B cell (primary cell): Measurements from ENCODE around the gene WDR73. TPM values are rescaled to one million over a fixed set of nuclear protein-coding genes. Genes with fewer than 3 reads are reported as not detected.

Experiments used
- ATAC-seq: fragments of 200-7000 bp; cut with Tn5 transposase; one replicate; pipeline ENCODE4 v1.10.0; 2021; ENCODE audit warnings: low read depth, mild to moderate bottlenecking, moderate number of reproducible peaks, moderate library complexity
- CTCF ChIA-PET: fragments of 350-600 bp; sonication (Branson Sonifier 250); formaldehyde crosslinking; loops from one replicate; lab custom pipeline; 2021; ENCODE audit warnings: antibody characterized with exemption, inconsistent platforms; lab: Charles Lee
- POLR2A ChIA-PET: fragments of 350-600 bp; sonication (Branson Sonifier 250); formaldehyde crosslinking; loops from one replicate; lab custom pipeline; 2021; ENCODE audit warnings: antibody characterized with exemption; lab: Charles Lee
- DNase-seq: peaks from one replicate; pipeline ENCODE4 v3.0.0; 2013
- H2AFZ ChIP-seq: 2 replicates; pipeline ENCODE4 v1.6.1; 2012; ENCODE audit warnings: mild to moderate bottlenecking, low read depth, low read length; ENCODE audit not compliant: insufficient read depth, poor library complexity, severe bottlenecking
- H3K27ac ChIP-seq, 2 donors: 1 replicate in 1 of 2; 2 replicates in 1 of 2; pipeline ENCODE4 v1.5.1; 2012 to 2013; ENCODE audit warnings: low read length in 2 of 2, mild to moderate bottlenecking in 2 of 2, moderate library complexity in 1 of 2
- H3K27me3 ChIP-seq, 4 experiments: fragments of 200-600 bp in 1 of 4; sonication (generic) in 1 of 4; replicated peaks in 1 of 4; 1 replicate in 2 of 4; 2 replicates in 2 of 4; pipeline versions ENCODE4 v1.6.1 to v1.7.0; 2013 to 2016; ENCODE audit warnings: low read length in 3 of 4, mild to moderate bottlenecking in 2 of 4, mixed read lengths in 1 of 4, moderate library complexity in 1 of 4; ENCODE audit not compliant: insufficient read depth in 4 of 4, control insufficient read depth in 3 of 4; ENCODE audit errors: control extremely low read depth in 1 of 4
- H3K36me3 ChIP-seq, 2 experiments: replicated peaks in 1 of 2; 1 replicate in 1 of 2; 2 replicates in 1 of 2; pipeline versions ENCODE4 v1.6.1 to v1.7.1; 2013; ENCODE audit warnings: low read length in 1 of 2; ENCODE audit not compliant: insufficient read depth in 2 of 2, control insufficient read depth in 1 of 2; ENCODE audit errors: control extremely low read depth in 1 of 2, extremely low read depth in 1 of 2
- H3K4me1 ChIP-seq, 2 donors: fragments of 200-600 bp in 1 of 2; sonication (generic) in 1 of 2; 1 replicate in 1 of 2; 2 replicates in 1 of 2; pipeline versions ENCODE4 v1.5.1 to v1.6.1; 2013 to 2017; ENCODE audit warnings: low read length in 2 of 2; ENCODE audit not compliant: control insufficient read depth in 2 of 2, insufficient read depth in 2 of 2
- H3K4me2 ChIP-seq: replicated peaks from 2 replicates; pipeline ENCODE3; 2012; ENCODE audit warnings: mild to moderate bottlenecking, low read depth, low read length; ENCODE audit not compliant: poor library complexity, severe bottlenecking
- H3K4me3 ChIP-seq, 5 experiments: fragments of 200-600 bp in 1 of 5; sonication (generic) in 1 of 5; 1 replicate in 3 of 5; 2 replicates in 2 of 5; pipeline versions ENCODE4 v1.5.1 to v1.7.0; 2011 to 2016; ENCODE audit warnings: low read length in 4 of 5, mild to moderate bottlenecking in 4 of 5, low read depth in 2 of 5, control low read depth in 1 of 5, moderate library complexity in 1 of 5; ENCODE audit not compliant: insufficient read depth in 1 of 5; ENCODE audit errors: control extremely low read depth in 1 of 5, extremely low read depth in 1 of 5
- H3K79me2 ChIP-seq: fragments of 200-600 bp; sonication (generic); one replicate; pipeline ENCODE4 v1.6.0; 2016; ENCODE audit warnings: low read length; ENCODE audit not compliant: control insufficient read depth, insufficient read depth
- H3K9ac ChIP-seq: fragments of 200-600 bp; sonication (generic); 2 replicates; pipeline ENCODE4 v1.6.1; 2017; ENCODE audit warnings: mild to moderate bottlenecking, low read length, moderate library complexity
- H3K9me3 ChIP-seq, 3 donors: one replicate each; pipeline versions ENCODE4 v1.6.1 to v1.7.1; 2013; ENCODE audit warnings: low read length in 2 of 3; ENCODE audit not compliant: control insufficient read depth in 2 of 3, insufficient read depth in 1 of 3; ENCODE audit errors: control extremely low read depth in 1 of 3
- H4K20me1 ChIP-seq: 2 replicates; pipeline ENCODE4 v1.6.0; 2012; ENCODE audit warnings: mild to moderate bottlenecking, low read length; ENCODE audit not compliant: insufficient read depth, control insufficient read depth, poor library complexity, severe bottlenecking
- H3K27ac Mint-ChIP-seq: one replicate; pipeline ENCODE4 v1.8.0; 2021; ENCODE audit warnings: mixed read lengths
- H3K27me3 Mint-ChIP-seq: one replicate; pipeline ENCODE4 v1.8.0; 2021; ENCODE audit warnings: mixed read lengths
- H3K4me1 Mint-ChIP-seq: one replicate; pipeline ENCODE4 v1.8.0; 2021; ENCODE audit warnings: mixed read lengths
- H3K4me3 Mint-ChIP-seq: one replicate; pipeline ENCODE4 v1.8.0; 2021; ENCODE audit warnings: mixed read lengths
- H3K9me3 Mint-ChIP-seq: one replicate; pipeline ENCODE4 v1.8.0; 2022; ENCODE audit warnings: mixed read lengths; ENCODE audit not compliant: insufficient read depth
- CTCF ChIP-seq: fragments of 200-600 bp; IDR thresholded peaks from one replicate; pipeline ENCODE4 v1.8.0; 2022; ENCODE audit warnings: antibody characterized with exemption, mild to moderate bottlenecking
- EZH2 ChIP-seq: IDR thresholded peaks from 2 replicates; pipeline ENCODE4 v1.6.1; 2012; ENCODE audit warnings: borderline replicate concordance, low read depth, mild to moderate bottlenecking, moderate library complexity, low read length; ENCODE audit not compliant: insufficient read depth, poor library complexity, severe bottlenecking
- WGBS: methylation state at CpG from one replicate; pipeline ENCODE4 v1.1.5; 2013; ENCODE audit warnings: missing lambda C conversion rate; ENCODE audit not compliant: insufficient coverage; 5-methylcytosine and 5-hydroxymethylcytosine counted together
- intact Hi-C: fragments of 100-400 bp; cut with micrococcal nuclease; formaldehyde crosslinking; loops from one replicate; pipeline ENCODE4 v1.10.0; 2022
- polyA plus RNA-seq: library from polyadenylated mRNA; depleted of rRNA; stranded (reverse); fragments of >200 nt; gene quantifications from 2 replicates; pipeline ENCODE4 v1.2.3, GENCODE V29; 2012
- total RNA-seq, 2 donors: library from RNA; stranded (reverse); fragments of 120-200 nt in 1 of 2; gene quantifications; 1 replicate in 1 of 2; 2 replicates in 1 of 2; pipeline versions ENCODE4 v1.2.3 to v1.2.4, GENCODE V29; 2013 to 2022

The WDR73 gene
- total and polyA plus RNA-seq, 2 donors (not counting 1 experiment from before 2014, with no cell fraction given), result 21.0 to 43.4 TPM

GRCh38 chr15:84600331-84600686 lies 53.8 kb downstream of the WDR73 start:
- H3K79me2 ChIP-seq, result peaks cover 41% of the 10 kb centered on the region
- H3K27ac ChIP-seq, result peak overlapping the region in 1 of 2 donors; percentile 47
- POLR2A ChIA-PET, result interaction anchor here (1.8 kb wide), 1 partner anchor 10 kb away, joined by 3 read pairs; no protein-coding TSS in a partner anchor
- H3K9ac ChIP-seq, result peak overlapping the region; percentile 86
- 1% methylated on average over 14 of the region's 20 CpGs for WGBS
- H3K27me3 Mint-ChIP-seq, result no peaks in the 10 kb centered on the region
- peak overlapping the region; percentile 91 for H3K4me2 ChIP-seq
- peaks cover 24 to 47% of the 10 kb centered on the region in 2 donors for H3K4me1 ChIP-seq
- peaks cover 56% of the 10 kb centered on the region for H3K4me1 Mint-ChIP-seq
- peak overlapping the region; percentile 99 for H3K4me3 Mint-ChIP-seq
- intact Hi-C loops, result loop anchor here (1.0 kb wide), 3 partner anchors 54 to 380 kb away; partner anchors contain the start of genes SEC11A and WDR73
- no peaks in the 10 kb centered on the region for H3K9me3 Mint-ChIP-seq
- no peaks in the 10 kb centered on the region for H3K27me3 ChIP-seq
- no peak for TF ChIP-seq EZH2
- TF ChIP-seq CTCF, result no peak
- peaks cover 0 to 6% of the 10 kb centered on the region in 2 experiments for H3K36me3 ChIP-seq
- H3K9me3 ChIP-seq, result no peaks in the 10 kb centered on the region
- CTCF ChIA-PET, result interaction anchor here (0.6 to 1.6 kb wide), 5 partner anchors 12 to 444 kb away, joined by 3 to 8 read pairs (median 4); no protein-coding TSS in a partner anchor
- H3K27ac Mint-ChIP-seq, result peak overlapping the region; percentile 96
- ATAC-seq, result peak; percentile 7
- peak overlapping the region; percentile 78 to 95 (median 86) for H3K4me3 ChIP-seq
- H2AFZ ChIP-seq, result peak overlapping the region; percentile 93
- no peaks in the 10 kb centered on the region for H4K20me1 ChIP-seq
- DNase-seq, result no peak

GRCh38 chr15:84599906-84600305 lies 54.2 kb downstream of the WDR73 start:
- TF ChIP-seq CTCF (no peak), EZH2 (no peak)
- CTCF ChIA-PET, result interaction anchor here (1.0 to 1.6 kb wide), 4 partner anchors 12 to 278 kb away, joined by 3 to 8 read pairs (median 3); no protein-coding TSS in a partner anchor
- H3K9me3 ChIP-seq, result peaks cover 0 to 2% (median 0%) of the 10 kb centered on the region in 3 donors
- H4K20me1 ChIP-seq, result no peaks in the 10 kb centered on the region
- 80% methylated on average over 1 of the region's 10 CpGs for WGBS
- Mint-ChIP-seq H3K9me3 (no peaks in the 10 kb centered on the region), H3K4me1 (peaks cover 52% of the 10 kb centered on the region), H3K4me3 (peak overlapping the region; percentile 45), H3K27me3 (no peaks in the 10 kb centered on the region), H3K27ac (peak overlapping the region; percentile 53)
- H2AFZ ChIP-seq, result peak overlapping the region; percentile 93
- H3K9ac ChIP-seq, result no peak overlapping the region
- intact Hi-C loops, result loop anchor here (1.0 to 2.0 kb wide), 4 partner anchors 54 to 380 kb away; partner anchors contain the start of genes SEC11A and WDR73
- H3K4me1 ChIP-seq, result peaks cover 20 to 43% of the 10 kb centered on the region in 2 donors
- H3K27ac ChIP-seq, result no peak overlapping the region
- H3K4me3 ChIP-seq, result peak overlapping the region in 2 of 5 experiments; percentile 78 to 86
- no peak for ATAC-seq
- no peak for DNase-seq
- peak overlapping the region; percentile 91 for H3K4me2 ChIP-seq
- H3K36me3 ChIP-seq, result peaks cover 0 to 6% of the 10 kb centered on the region in 2 experiments
- POLR2A ChIA-PET, result interaction anchor here (1.8 to 2.3 kb wide), 2 partner anchors 10 to 31 kb away, joined by 3 to 15 read pairs; no protein-coding TSS in a partner anchor
- H3K79me2 ChIP-seq, result peaks cover 37% of the 10 kb centered on the region
- no peaks in the 10 kb centered on the region for H3K27me3 ChIP-seq
